Glomerular visceral epithelial cell (primary cell): ENCODE measurements around the gene OR52N1.

Source experiments
- DNase-seq: peaks from one replicate; pipeline ENCODE4 v3.0.0-alpha.2; 2016; ENCODE audit errors: extremely low spot score

OR52N1 gene

GRCh38 chr11:5791165-5791564, at the start of gene OR52N1:
OR52N1 (minus strand) TSS chr11:5791265; CDS start chr11:5788816, 2,449 bp downstream.
- DNase-seq: no peak

GRCh38 chr11:5837695-5838094, 46.6 kb upstream of the OR52N1 start:
- no peak for DNase-seq

DNA sequence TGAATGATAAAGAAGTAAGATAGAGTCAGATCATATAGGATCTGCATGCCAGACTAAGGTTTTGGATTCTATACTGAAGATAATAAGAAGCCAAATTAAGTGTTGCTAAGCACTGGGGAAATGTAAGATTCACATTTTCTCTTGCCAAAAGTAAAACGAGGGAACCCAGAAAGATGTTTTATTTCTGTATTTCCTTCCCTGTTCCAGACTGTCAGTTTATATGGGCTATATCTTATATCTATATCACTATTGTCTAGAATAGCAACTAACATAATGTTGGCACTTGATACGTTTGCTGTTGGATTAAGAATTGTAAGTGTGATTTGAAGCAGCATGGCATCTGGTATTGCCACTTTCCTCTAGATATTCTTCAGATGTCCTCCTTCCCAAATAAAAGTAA, 42.4 kb upstream of the OR52N1 start:
- no peak for DNase-seq

- DNase-seq: no peak
Measured at GRCh38 chr11:5831196-5831829, 40.2 kb upstream of the OR52N1 start.

DNA sequence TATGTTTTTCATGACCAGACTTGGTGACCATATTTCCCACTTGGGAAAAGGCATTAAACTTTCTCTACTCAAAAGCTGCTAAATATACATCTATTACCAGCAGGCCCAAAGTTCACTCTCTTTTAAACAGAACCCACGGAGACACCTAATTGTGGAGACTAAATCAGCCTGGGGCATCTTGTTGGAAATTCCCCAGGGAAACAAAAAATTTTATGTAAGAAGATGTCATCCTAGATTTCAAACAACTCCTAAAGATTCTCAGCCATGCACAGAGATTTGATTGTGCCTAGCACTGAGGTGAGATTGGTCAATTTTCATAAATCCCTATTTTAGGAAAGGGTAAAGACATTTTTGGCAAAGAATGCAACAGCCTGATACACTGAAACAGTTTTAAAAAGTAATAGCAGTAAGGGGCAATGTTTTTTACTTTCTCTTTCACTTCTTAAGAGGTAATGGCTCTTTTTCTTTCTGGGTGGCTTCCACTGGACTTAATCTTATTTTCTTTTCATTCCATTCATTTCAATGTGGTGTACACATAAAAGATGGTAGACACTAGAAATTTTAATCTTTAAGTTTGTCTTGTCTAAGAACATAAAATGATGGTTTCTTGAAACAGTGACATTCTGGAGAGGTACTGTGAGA, 27.3 kb upstream of the OR52N1 start:
- no peak for DNase-seq

DNA sequence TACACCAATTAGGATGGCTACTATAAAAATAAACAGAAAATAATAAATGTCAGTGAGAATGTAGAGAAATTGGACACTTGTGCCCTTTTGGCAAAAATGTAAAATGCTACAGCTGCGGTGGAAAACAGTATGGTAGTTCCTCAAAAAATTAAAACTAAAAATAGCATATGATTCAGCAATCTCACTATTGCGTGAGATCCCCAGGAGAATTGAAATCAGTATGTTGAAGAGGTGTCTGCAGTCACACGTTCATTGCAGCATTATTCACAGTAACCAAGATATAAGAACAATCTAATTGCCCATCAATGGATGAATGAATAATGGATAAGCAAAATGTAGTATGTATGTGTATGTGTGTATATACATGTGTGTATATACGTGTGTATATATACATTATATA, 24.5 kb upstream of the OR52N1 start:
- DNase-seq: no peak

- no peak for DNase-seq
Measured at GRCh38 chr11:5809905-5810795, 19.1 kb upstream of the OR52N1 start.

- no peak for DNase-seq
Measured at GRCh38 chr11:5809122-5809519, 18.1 kb upstream of the OR52N1 start.

DNA sequence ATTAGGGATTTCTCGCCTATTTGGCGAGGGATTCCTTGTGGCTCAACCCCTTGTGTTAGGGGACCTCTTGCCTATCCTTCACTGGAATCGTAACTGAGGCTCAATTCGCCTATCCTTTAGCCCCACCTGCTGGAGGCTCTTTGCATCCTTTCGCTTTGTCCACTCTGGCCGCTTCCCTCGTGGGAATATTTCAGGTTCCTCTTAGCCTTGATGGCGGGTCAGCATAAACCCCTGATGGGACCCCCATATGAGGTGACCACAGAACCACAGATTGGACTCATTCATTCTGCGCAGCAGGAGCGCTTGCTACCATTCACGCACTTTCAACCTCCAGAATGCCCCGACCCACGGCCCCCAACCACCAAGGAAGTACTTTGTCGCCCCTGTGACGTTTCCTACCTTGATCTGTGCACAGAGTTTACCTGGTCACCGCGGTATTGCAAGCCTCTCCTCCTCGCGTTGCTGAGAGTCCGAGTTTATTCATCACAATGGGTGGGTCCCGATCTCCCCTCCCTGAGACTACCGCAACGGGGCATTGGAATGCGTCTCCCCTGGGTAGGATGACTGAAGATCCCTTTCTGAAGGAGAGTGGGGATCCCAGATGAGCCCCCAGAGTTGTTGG, 17.5 kb upstream of the OR52N1 start, which contains the start of gene OR52N2:
TSS of gene OR52N2 (plus strand) at position 425 of the 622 bp plus-strand sequence. CDS start 11,412 bp downstream, outside the sequence.
- peak; percentile 66 for DNase-seq

GRCh38 chr11:5807580-5807979, 16.5 kb upstream of the OR52N1 start:
- DNase-seq: no peak

GRCh38 chr11:5803982-5804381, 12.9 kb upstream of the OR52N1 start:
- no peak for DNase-seq

GRCh38 chr11:5796541-5796940, 5.5 kb upstream of the OR52N1 start:
- no peak for DNase-seq

GRCh38 chr11:5783255-5783654, 7.8 kb downstream of the OR52N1 start, which contains the start of gene OR52N5:
OR52N5 (minus strand) TSS chr11:5783355; CDS start chr11:5778634, 4,721 bp downstream.
- DNase-seq: no peak

DNA sequence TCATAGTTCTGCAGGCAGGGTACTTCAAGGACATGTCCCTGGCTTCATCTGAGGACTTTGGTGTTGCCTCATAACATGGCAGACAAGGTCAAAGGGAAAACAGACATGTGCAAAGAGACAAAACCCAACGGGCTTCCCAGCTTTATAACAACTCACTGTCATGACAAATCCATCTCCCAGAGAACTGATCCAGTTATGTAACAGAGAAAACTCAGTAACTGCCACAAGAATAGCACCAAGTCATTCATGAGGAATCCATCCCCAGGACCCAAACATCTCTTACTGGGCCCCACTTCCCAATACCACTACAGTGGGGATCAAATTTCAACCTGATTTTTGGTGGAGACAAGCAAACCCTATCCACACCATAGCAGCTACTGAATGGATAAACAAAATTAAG, 24.0 kb downstream of the OR52N1 start:
- no peak for DNase-seq

GRCh38 chr11:5753943-5754342, 37.1 kb downstream of the OR52N1 start, which contains the start of gene OR52N4:
OR52N4 (plus strand) TSS chr11:5754243; CDS start chr11:5754741, 498 bp downstream.
- DNase-seq: no peak

DNA sequence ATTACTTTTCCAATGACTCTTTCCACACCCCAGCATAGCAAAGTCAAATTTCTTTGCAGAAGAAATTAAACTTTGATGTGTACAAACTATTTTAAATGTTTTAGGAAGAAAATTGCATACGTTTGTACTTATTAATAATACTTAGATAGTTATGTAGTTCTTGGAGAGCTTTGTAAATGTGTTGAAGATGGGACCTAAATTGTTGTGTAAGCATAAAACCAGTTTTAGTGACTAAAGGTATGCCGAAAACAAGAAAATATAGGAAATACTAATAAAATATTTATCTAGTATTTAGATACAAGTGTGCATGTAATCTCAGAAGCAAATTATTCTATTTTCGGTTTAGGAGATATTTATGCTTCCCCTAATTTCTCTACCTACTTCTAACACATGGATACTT, 41.2 kb downstream of the OR52N1 start:
- DNase-seq: no peak

GRCh38 chr11:5746614-5747013, 44.5 kb downstream of the OR52N1 start:
- no peak for DNase-seq

DNA sequence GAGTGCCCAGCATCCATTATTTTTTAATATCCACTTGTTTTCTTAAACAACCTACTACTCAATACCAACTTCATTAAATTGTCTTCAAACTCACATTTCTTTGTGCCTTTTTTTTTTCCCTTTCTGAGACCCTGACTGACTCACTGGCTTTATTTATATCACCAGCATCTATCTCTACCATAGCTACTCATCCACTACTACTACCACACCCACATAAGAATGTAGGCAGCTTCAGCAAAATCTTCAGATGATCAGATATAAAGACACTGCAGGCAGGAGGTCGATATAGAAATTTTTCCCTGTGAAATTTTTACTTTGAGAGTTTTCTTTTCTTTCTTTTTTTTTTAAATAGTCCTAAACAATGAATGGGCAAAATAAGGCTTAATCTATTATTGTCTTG, 52.6 kb downstream of the OR52N1 start:
- DNase-seq: no peak

- no peak for DNase-seq
Measured at GRCh38 chr11:5737670-5738392, 53.2 kb downstream of the OR52N1 start.

DNA sequence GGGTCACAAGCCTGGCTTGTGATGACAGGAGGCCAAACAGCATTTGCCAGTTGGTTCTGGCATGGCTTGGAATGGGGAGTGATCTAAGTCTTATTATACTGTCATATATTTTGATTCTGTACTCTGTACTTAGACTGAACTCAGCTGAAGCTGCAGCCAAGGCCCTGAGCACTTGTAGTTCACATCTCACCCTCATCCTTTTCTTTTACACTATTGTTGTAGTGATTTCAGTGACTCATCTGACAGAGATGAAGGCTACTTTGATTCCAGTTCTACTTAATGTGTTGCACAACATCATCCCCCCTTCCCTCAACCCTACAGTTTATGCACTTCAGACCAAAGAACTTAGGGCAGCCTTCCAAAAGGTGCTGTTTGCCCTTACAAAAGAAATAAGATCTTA, 54.0 kb downstream of the OR52N1 start:
- DNase-seq: no peak
